Thyroid gland (tissue), 4 donors: Measurements from ENCODE around the gene AKT1S1. TPM values are rescaled to one million over a fixed set of nuclear protein-coding genes. Genes with fewer than 3 reads are reported as not detected.

Experiments
- DNase-seq, 2 donors: peaks; one replicate each; pipeline ENCODE4 v3.0.0-alpha.2; 2019
- H3K27ac ChIP-seq, 3 donors: fragments of 200-600 bp; sonication (generic); 1 replicate in 2 of 3; 2 replicates in 1 of 3; pipeline ENCODE4 v1.5.1; 2016 to 2019; ENCODE audit warnings: mild to moderate bottlenecking in 1 of 3, moderate library complexity in 1 of 3
- H3K27me3 ChIP-seq: fragments of 200-600 bp; sonication (generic); one replicate; pipeline ENCODE4 v1.5.1; 2019
- H3K36me3 ChIP-seq, 2 donors: fragments of 200-600 bp; sonication (generic); one replicate each; pipeline ENCODE4 v1.5.1; 2016 to 2019
- H3K4me1 ChIP-seq, 2 donors: fragments of 200-600 bp; sonication (generic); one replicate each; pipeline ENCODE4 v1.5.1; 2017 to 2019
- H3K4me3 ChIP-seq, 3 donors: fragments of 200-600 bp; sonication (generic); replicated peaks in 1 of 3; 1 replicate in 2 of 3; 2 replicates in 1 of 3; pipeline ENCODE4 v1.5.1; 2016; ENCODE audit warnings: mild to moderate bottlenecking in 1 of 3
- H3K9me3 ChIP-seq: fragments of 200-600 bp; sonication (generic); one replicate; pipeline ENCODE4 v1.5.1; 2017
- POLR2A ChIP-seq, 2 donors: fragments of 450-650 bp; IDR thresholded peaks; one replicate each; pipeline ENCODE4 v1.6.1; 2017; ENCODE audit warnings: antibody characterized with exemption in 2 of 2, mild to moderate bottlenecking in 2 of 2, moderate library complexity in 1 of 2
- WGBS, 2 donors: methylation state at CpG; one replicate each; pipeline ENCODE4 v1.1.5; 2017; 5-methylcytosine and 5-hydroxymethylcytosine counted together
- intact Hi-C: fragments of 100-400 bp; cut with DNase I; formaldehyde crosslinking; loops from one replicate; pipeline ENCODE4 v1.15.1; 2023
- total RNA-seq, 4 donors: library from RNA; depleted of rRNA; stranded (reverse); fragments of >200 nt; gene quantifications; one replicate each; pipeline ENCODE4 v1.2.3, GENCODE V29; 2016
- TF ChIP-seq, protein P1 (sequence below), 6 experiments: fragments of 200-600 bp in 3 of 6; fragments of 450-650 bp in 3 of 6; sonication (generic) in 3 of 6; IDR thresholded peaks; one replicate each; pipeline ENCODE4 v1.5.1; 2016 to 2019; ENCODE audit warnings: antibody characterized with exemption in 6 of 6, mild to moderate bottlenecking in 2 of 6, inconsistent platforms in 1 of 6, moderate library complexity in 1 of 6

Gene AKT1S1
- total RNA-seq, 4 donors from 2014 or later = 16.7 to 26.0 (median 21.5) TPM

DNA sequence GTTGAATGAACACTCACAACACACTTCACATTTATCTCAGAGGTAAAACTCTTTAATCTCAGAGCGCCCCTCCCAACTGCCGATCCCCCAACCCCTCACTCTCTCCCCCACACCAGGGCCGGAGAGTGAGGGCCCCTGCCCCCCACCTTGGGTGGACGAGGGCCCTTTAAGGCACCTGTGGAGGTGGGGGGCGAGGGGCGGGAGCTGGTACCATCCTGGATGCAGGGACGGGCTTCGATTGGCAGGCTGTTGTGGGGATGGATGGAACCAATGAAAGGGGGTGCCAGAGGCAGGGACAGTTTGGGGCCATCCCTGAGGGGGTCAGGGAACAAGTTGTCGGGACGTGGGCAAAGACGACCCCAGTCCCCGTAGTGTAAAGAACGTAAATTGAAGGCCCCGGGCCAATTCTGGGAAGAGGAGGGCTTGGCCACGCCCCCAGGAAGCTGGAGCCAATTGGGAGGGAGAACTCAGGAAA, 8.1 kb downstream of the AKT1S1 start:
- H3K27me3 ChIP-seq = no peaks in the 10 kb centered on the region
- H3K36me3 ChIP-seq = peaks cover 3 to 10% of the 10 kb centered on the region in 2 donors
- 4% methylated on average over 15 of the region's 15 CpGs for WGBS, 2 donors
- no peak for TF ChIP-seq POLR2A (IDR thresholded peaks at IDR 0.05)
- TF ChIP-seq, protein P1, sequence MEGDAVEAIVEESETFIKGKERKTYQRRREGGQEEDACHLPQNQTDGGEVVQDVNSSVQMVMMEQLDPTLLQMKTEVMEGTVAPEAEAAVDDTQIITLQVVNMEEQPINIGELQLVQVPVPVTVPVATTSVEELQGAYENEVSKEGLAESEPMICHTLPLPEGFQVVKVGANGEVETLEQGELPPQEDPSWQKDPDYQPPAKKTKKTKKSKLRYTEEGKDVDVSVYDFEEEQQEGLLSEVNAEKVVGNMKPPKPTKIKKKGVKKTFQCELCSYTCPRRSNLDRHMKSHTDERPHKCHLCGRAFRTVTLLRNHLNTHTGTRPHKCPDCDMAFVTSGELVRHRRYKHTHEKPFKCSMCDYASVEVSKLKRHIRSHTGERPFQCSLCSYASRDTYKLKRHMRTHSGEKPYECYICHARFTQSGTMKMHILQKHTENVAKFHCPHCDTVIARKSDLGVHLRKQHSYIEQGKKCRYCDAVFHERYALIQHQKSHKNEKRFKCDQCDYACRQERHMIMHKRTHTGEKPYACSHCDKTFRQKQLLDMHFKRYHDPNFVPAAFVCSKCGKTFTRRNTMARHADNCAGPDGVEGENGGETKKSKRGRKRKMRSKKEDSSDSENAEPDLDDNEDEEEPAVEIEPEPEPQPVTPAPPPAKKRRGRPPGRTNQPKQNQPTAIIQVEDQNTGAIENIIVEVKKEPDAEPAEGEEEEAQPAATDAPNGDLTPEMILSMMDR (IDR thresholded peaks at IDR 0.05) = no peak
- H3K9me3 ChIP-seq = no peaks in the 10 kb centered on the region
- peak overlapping the region in 1 of 3 donors; percentile 22 for H3K4me3 ChIP-seq
- DNase-seq = no peak
- peak overlapping the region; percentile 31 to 95 (median 89) for H3K27ac ChIP-seq
- H3K4me1 ChIP-seq = peaks cover 22 to 48% of the 10 kb centered on the region in 2 donors
- intact Hi-C loops = no loop called here

DNA sequence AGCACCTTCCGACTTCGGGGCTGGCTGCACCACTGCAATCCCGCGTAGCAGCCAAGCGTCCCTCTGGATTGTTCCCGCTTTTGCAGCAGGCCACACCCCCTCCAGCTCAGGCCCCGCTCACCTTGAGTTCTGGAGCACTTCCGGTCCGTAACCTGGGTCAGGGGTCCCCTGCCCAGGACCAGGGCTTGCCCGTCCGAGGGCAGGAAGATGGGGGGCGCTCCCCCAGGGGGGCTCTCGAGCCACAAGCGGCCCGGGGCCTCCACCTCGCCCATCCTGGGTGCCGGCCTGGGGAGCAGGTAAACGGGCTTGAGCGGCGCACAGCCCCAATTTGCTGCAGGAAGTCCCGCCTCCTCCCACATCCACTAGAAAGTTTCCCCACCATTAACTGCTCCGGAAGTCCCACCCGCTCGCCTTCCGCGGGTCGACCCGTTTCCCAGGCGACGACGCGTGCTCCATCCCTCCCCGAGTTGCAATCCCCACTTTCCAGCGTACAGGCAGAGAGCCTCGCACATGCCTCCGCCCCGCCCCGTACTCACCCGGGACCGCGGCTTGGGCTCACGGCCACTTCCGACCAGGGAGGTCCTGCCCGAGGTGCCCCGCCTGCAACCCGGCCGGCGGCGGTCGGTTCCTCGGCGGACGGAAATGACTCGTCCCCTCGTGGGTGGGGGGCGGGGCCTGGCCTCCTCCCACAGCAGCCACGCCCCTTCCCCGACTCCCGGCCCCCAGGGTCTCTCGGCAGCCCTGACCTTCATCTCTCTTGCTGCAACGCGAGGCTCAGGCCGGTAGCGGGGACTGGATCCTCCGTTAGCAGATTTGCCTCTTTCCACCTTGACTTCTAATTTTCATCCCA, 10.0 kb downstream of the AKT1S1 start, which contains the start of gene PNKP:
Gene PNKP, minus strand, starts transcription at position 644 of the 850 bp plus-strand sequence. Its CDS starts 372 bp downstream, at position 272.
- intact Hi-C loops = no loop called here
- Histone ChIP-seq H3K27ac (peak within 1 kb of the TSS; percentile 70 to 95 (median 90)), H3K4me3 (peak within 1 kb of the TSS; percentile 30 to 77 (median 71)), H3K36me3 (peaks cover 10 to 17% of the 10 kb centered on the region in 2 donors), H3K4me1 (peaks cover 22 to 48% of the 10 kb centered on the region in 2 donors), H3K27me3 (no peaks in the 10 kb centered on the region), H3K9me3 (no peaks in the 10 kb centered on the region)
- DNase-seq = peak; percentile 94 to 95
- peak in 1 of 2 donors; percentile 74 for TF ChIP-seq POLR2A (IDR thresholded peaks at IDR 0.05)
- TF ChIP-seq, protein P1 (IDR thresholded peaks at IDR 0.05) = no peak
- 1 to 3% methylated on average over 41 to 46 of the region's 65 CpGs for WGBS, 2 donors

DNA sequence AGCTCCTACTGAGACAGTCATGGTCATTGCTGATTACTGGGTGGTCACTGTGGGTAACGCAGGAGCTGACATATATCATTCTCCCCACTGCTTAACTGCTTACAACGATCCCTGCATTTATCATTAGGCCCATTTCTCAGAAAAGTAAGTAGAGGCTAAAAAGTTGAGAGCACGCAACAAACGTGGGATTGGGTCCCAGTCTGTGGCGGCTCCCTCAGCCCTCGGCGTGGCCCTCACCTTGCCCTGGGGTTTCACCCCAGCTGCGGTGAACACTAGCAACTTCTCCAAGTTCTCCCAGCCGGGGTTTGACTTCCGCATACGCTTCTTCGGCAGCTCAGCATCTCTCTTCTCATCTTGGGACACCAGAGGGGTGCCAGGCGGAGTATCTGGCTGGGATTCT, 12.3 kb downstream of the AKT1S1 start:
- H3K27me3 ChIP-seq = no peaks in the 10 kb centered on the region
- H3K36me3 ChIP-seq = peaks cover 10 to 22% of the 10 kb centered on the region in 2 donors
- WGBS, 2 donors = 92 to 94% methylated on average over 13 of the region's 13 CpGs
- no peak for DNase-seq
- intact Hi-C loops = no loop called here
- no peak for TF ChIP-seq POLR2A (IDR thresholded peaks at IDR 0.05)
- TF ChIP-seq, protein P1 (IDR thresholded peaks at IDR 0.05) = no peak
- H3K27ac ChIP-seq = no peak overlapping the region
- H3K4me1 ChIP-seq = peaks cover 15 to 35% of the 10 kb centered on the region in 2 donors
- no peak overlapping the region for H3K4me3 ChIP-seq
- H3K9me3 ChIP-seq = no peaks in the 10 kb centered on the region

DNA sequence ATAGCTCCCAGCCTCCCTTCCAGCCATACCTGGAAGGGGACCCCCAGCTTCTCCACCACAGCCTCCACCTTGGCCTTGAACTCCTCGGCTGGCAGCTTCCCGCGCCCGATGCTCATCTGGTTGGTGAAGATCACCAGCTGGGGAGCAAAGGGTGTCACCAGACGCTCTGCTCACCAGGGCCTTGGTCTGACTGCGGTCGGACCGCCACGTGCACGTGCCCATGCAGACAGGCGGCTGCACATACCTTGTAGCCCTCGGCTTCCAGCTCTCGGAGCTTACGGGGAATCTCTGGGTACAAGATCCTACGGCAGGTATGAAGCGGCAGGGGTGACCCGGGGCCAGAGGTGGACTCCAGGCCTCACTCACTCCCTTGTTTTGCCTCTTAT, 13.2 kb downstream of the AKT1S1 start:
- intact Hi-C loops = no loop called here

More for the DNA sequence above, 13.2 kb downstream of the AKT1S1 start:
- H3K27me3 ChIP-seq = no peaks in the 10 kb centered on the region
- H3K4me3 ChIP-seq = no peak overlapping the region
- peaks cover 13 to 33% of the 10 kb centered on the region in 2 donors for H3K4me1 ChIP-seq
- H3K9me3 ChIP-seq = no peaks in the 10 kb centered on the region
- WGBS, 2 donors = 94 to 97% methylated on average over 7 to 17 of the region's 17 CpGs
- peaks cover 11 to 30% of the 10 kb centered on the region in 2 donors for H3K36me3 ChIP-seq
- DNase-seq = no peak
- TF ChIP-seq, protein P1 (IDR thresholded peaks at IDR 0.05) = no peak
- TF ChIP-seq POLR2A (IDR thresholded peaks at IDR 0.05) = no peak
- no peak overlapping the region for H3K27ac ChIP-seq
